ENCODE measurements around the gene TAF1. TPM values are rescaled to one million over a fixed set of nuclear protein-coding genes. Genes with fewer than 3 reads are reported as not detected.

TAF1 gene
- total and polyA plus RNA-seq, 2 of the 8 experiments (the other 6 are each of a cell fraction or from before 2014, with no cell fraction given): 6.3 to 30.2 TPM

DNA sequence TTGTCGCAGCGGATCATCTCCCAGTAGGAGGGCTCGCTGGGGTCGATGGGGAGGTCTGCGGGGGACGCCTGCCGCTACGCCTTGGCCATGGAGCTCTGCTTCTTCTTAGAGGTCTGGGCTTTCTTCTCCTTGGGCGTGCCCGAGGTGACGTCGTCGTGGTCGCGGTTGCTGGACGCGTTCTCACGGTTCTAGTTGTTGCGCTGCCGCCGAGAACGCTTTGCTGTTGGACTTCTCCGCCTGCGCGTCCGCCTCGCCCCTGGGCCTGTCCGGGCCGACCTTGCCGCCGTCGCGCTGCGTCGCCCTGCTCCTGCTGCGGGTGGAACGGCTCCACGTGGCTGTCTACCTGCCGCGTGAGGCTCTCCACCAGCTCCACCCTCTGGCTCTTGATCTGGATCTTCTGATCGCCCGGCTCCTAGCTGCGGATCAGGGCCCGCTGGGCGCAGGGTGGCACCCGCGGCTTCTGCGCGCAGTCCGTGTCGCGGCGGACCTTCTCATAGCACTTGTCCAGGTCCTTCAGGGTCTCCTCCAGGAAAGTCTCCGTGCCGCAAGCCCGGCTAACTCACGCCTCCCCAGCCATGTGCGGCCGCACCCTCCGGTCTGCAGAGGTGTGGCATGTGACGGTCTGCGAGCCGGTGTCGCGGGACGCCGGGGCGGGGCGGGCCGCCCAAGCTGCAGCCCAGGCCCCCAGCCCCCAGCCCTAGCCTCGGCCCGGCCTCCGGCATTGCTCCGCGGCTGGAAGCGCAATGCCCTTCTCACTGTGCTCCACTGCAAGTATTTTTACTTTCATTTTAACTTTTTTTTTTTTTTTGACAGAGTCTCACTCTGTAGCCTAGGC lies 126.3 kb downstream of the TAF1 start (continued):
- TF ChIP-seq BACH1 (IDR thresholded peaks at IDR 0.05; ENCODE audit: low read length) (no peak), NANOG (IDR thresholded peaks at IDR 0.05; ENCODE audit: insufficient read depth, low read depth, low read length, poor library complexity, severe bottlenecking) (no peak), RNF2 (IDR thresholded peaks at IDR 0.05; ENCODE audit: borderline replicate concordance, low read depth, low read length, missing control alignments, poor library complexity, severe bottlenecking) (no peak), SUZ12 (IDR thresholded peaks at IDR 0.05; ENCODE audit: low read length) (no peak), TEAD4 (IDR thresholded peaks at IDR 0.05; ENCODE audit: low read depth, low read length) (no peak), HDAC6 (IDR thresholded peaks at IDR 0.05; ENCODE audit: low read depth, low read length) (no peak)
- TF ChIP-seq, protein P1, sequence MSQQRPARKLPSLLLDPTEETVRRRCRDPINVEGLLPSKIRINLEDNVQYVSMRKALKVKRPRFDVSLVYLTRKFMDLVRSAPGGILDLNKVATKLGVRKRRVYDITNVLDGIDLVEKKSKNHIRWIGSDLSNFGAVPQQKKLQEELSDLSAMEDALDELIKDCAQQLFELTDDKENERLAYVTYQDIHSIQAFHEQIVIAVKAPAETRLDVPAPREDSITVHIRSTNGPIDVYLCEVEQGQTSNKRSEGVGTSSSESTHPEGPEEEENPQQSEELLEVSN (IDR thresholded peaks at IDR 0.05): no peak
- TF ChIP-seq, protein P2, sequence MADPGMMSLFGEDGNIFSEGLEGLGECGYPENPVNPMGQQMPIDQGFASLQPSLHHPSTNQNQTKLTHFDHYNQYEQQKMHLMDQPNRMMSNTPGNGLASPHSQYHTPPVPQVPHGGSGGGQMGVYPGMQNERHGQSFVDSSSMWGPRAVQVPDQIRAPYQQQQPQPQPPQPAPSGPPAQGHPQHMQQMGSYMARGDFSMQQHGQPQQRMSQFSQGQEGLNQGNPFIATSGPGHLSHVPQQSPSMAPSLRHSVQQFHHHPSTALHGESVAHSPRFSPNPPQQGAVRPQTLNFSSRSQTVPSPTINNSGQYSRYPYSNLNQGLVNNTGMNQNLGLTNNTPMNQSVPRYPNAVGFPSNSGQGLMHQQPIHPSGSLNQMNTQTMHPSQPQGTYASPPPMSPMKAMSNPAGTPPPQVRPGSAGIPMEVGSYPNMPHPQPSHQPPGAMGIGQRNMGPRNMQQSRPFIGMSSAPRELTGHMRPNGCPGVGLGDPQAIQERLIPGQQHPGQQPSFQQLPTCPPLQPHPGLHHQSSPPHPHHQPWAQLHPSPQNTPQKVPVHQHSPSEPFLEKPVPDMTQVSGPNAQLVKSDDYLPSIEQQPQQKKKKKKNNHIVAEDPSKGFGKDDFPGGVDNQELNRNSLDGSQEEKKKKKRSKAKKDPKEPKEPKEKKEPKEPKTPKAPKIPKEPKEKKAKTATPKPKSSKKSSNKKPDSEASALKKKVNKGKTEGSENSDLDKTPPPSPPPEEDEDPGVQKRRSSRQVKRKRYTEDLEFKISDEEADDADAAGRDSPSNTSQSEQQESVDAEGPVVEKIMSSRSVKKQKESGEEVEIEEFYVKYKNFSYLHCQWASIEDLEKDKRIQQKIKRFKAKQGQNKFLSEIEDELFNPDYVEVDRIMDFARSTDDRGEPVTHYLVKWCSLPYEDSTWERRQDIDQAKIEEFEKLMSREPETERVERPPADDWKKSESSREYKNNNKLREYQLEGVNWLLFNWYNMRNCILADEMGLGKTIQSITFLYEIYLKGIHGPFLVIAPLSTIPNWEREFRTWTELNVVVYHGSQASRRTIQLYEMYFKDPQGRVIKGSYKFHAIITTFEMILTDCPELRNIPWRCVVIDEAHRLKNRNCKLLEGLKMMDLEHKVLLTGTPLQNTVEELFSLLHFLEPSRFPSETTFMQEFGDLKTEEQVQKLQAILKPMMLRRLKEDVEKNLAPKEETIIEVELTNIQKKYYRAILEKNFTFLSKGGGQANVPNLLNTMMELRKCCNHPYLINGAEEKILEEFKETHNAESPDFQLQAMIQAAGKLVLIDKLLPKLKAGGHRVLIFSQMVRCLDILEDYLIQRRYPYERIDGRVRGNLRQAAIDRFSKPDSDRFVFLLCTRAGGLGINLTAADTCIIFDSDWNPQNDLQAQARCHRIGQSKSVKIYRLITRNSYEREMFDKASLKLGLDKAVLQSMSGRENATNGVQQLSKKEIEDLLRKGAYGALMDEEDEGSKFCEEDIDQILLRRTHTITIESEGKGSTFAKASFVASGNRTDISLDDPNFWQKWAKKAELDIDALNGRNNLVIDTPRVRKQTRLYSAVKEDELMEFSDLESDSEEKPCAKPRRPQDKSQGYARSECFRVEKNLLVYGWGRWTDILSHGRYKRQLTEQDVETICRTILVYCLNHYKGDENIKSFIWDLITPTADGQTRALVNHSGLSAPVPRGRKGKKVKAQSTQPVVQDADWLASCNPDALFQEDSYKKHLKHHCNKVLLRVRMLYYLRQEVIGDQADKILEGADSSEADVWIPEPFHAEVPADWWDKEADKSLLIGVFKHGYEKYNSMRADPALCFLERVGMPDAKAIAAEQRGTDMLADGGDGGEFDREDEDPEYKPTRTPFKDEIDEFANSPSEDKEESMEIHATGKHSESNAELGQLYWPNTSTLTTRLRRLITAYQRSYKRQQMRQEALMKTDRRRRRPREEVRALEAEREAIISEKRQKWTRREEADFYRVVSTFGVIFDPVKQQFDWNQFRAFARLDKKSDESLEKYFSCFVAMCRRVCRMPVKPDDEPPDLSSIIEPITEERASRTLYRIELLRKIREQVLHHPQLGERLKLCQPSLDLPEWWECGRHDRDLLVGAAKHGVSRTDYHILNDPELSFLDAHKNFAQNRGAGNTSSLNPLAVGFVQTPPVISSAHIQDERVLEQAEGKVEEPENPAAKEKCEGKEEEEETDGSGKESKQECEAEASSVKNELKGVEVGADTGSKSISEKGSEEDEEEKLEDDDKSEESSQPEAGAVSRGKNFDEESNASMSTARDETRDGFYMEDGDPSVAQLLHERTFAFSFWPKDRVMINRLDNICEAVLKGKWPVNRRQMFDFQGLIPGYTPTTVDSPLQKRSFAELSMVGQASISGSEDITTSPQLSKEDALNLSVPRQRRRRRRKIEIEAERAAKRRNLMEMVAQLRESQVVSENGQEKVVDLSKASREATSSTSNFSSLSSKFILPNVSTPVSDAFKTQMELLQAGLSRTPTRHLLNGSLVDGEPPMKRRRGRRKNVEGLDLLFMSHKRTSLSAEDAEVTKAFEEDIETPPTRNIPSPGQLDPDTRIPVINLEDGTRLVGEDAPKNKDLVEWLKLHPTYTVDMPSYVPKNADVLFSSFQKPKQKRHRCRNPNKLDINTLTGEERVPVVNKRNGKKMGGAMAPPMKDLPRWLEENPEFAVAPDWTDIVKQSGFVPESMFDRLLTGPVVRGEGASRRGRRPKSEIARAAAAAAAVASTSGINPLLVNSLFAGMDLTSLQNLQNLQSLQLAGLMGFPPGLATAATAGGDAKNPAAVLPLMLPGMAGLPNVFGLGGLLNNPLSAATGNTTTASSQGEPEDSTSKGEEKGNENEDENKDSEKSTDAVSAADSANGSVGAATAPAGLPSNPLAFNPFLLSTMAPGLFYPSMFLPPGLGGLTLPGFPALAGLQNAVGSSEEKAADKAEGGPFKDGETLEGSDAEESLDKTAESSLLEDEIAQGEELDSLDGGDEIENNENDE (IDR thresholded peaks at IDR 0.05; ENCODE audit: insufficient replicate concordance, low read length): no peak

All from H1 (cell line).